Sigmoid colon (tissue), 7 donors: Measurements from ENCODE around the gene WNT16. TPM values are rescaled to one million over a fixed set of nuclear protein-coding genes. Genes with fewer than 3 reads are reported as not detected.

Source experiments
- DNase-seq: peaks from one replicate; pipeline ENCODE4 v3.0.0-alpha.2; 2019
- H3K27ac ChIP-seq, 4 donors: fragments of 200-600 bp; sonication (generic); one replicate each; pipeline ENCODE4 v1.5.1; 2016 to 2019; ENCODE audit warnings: mild to moderate bottlenecking in 1 of 4
- H3K27me3 ChIP-seq, 3 donors: fragments of 200-600 bp; sonication (generic); one replicate each; pipeline ENCODE4 v1.5.1; 2019; ENCODE audit warnings: mild to moderate bottlenecking in 1 of 3
- H3K36me3 ChIP-seq, 4 donors: fragments of 200-600 bp; sonication (generic); one replicate each; pipeline ENCODE4 v1.5.1; 2016 to 2019
- H3K4me1 ChIP-seq, 4 donors: fragments of 200-600 bp; sonication (generic); one replicate each; pipeline ENCODE4 v1.5.1; 2017 to 2019
- H3K4me3 ChIP-seq, 4 donors: fragments of 200-600 bp; sonication (generic); one replicate each; pipeline ENCODE4 v1.5.1; 2017 to 2019; ENCODE audit warnings: mild to moderate bottlenecking in 2 of 4, moderate library complexity in 1 of 4
- H3K9me3 ChIP-seq, 4 donors: fragments of 200-600 bp in 3 of 4; sonication (generic) in 3 of 4; one replicate each; pipeline versions ENCODE4 v1.5.1 to v1.6.1; 2013 to 2019
- EP300 ChIP-seq, 4 donors: sonication (generic); formaldehyde crosslinking; IDR thresholded peaks; one replicate each; pipeline ENCODE4 v1.6.1; 2017; ENCODE audit warnings: antibody characterized with exemption in 4 of 4
- POLR2A ChIP-seq, 2 donors: fragments of 450-650 bp; IDR thresholded peaks; one replicate each; pipeline ENCODE4 v1.6.1; 2016; ENCODE audit warnings: antibody characterized with exemption in 2 of 2, mild to moderate bottlenecking in 2 of 2, moderate library complexity in 2 of 2
- POLR2AphosphoS5 ChIP-seq, 4 donors: sonication (generic); formaldehyde crosslinking; IDR thresholded peaks; one replicate each; pipeline ENCODE4 v1.6.1; 2017; ENCODE audit warnings: antibody characterized with exemption in 4 of 4
- WGBS, 2 donors: extraction: QIAGEN DNeasy Blood & Tissue Kit; methylation state at CpG; one replicate each; pipeline ENCODE4 v1.1.7; 2013; 5-methylcytosine and 5-hydroxymethylcytosine counted together
- intact Hi-C: fragments of 100-400 bp; cut with DNase I; formaldehyde crosslinking; loops from one replicate; pipeline ENCODE4 v1.15.1; 2023
- polyA plus RNA-seq, 3 donors: library from polyadenylated mRNA; stranded (reverse); fragments of 200-250 nt; gene quantifications; one replicate each; pipeline ENCODE4 v1.2.3, GENCODE V29; 2013
- total RNA-seq, 4 donors: library from RNA; depleted of rRNA; stranded (reverse); fragments of >200 nt; gene quantifications; one replicate each; pipeline ENCODE4 v1.1.0, GENCODE V29; 2016
- TF ChIP-seq, protein P1 (sequence below), 4 experiments: fragments of 450-650 bp in 3 of 4; fragments of 200-600 bp in 1 of 4; IDR thresholded peaks; one replicate each; pipeline ENCODE4 v1.5.1; 2016 to 2019; ENCODE audit warnings: antibody characterized with exemption in 4 of 4, mild to moderate bottlenecking in 3 of 4, moderate library complexity in 2 of 4
- donor health status: healthy with polysubstance abuse.
- donor health status: Bipolar disorder and iron deficiency.
- donor health status: healthy.

The WNT16 gene
- total and polyA plus RNA-seq, 7 donors: 0.38 to 1.4 (median 0.58) TPM; not detected in 1

DNA sequence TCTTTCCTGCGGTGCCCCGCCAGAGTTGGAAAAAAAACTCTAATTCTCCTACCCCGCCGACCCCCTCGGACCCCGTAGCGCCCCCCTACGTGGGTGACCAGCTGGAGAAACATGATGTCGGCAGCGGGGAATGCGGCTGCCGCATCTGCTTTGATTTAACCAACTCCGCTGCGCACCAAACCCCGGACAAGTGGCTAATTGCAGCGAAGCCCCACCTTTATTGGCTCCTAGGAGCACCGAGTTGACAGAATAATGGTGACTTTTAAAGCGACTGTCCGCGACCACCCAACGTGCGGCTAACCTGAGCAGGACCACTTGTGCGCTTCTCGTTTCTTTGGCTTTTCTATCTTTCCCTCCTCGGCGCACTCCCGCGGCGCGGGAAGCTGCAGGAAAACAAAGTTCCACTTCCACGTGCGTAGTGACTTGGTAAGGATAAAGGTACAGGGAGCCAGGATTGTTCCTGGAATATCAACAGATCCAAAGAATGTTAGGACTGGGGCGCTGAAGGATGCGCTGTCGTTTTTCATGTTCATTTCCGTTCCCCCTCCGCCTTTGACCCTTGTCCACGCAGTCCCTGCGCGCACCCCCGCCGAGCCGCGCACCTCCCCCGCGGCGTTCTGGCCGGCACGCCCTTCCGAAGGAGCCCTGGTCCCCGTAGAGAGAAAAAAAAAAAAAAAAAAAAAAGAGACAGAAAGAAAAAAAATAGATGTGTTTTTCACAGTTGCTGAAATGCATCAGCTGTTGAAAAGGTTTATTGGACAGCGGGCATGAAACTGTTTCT lies 1.4 kb downstream of the WNT16 start:
- Histone ChIP-seq H3K9me3 (no peaks in the 10 kb centered on the region), H3K27me3 (peaks cover 15 to 78% (median 37%) of the 10 kb centered on the region in 3 donors), H3K36me3 (no peaks in the 10 kb centered on the region), H3K4me1 (peaks cover 0 to 23% (median 19%) of the 10 kb centered on the region in 4 donors), H3K4me3 (peak overlapping the region; percentile 4 to 44 (median 36)), H3K27ac (no peak overlapping the region)
- TF ChIP-seq EP300 (IDR thresholded peaks at IDR 0.05) (no peak), POLR2A (IDR thresholded peaks at IDR 0.05) (no peak), POLR2AphosphoS5 (IDR thresholded peaks at IDR 0.05) (no peak)
- TF ChIP-seq, protein P1, sequence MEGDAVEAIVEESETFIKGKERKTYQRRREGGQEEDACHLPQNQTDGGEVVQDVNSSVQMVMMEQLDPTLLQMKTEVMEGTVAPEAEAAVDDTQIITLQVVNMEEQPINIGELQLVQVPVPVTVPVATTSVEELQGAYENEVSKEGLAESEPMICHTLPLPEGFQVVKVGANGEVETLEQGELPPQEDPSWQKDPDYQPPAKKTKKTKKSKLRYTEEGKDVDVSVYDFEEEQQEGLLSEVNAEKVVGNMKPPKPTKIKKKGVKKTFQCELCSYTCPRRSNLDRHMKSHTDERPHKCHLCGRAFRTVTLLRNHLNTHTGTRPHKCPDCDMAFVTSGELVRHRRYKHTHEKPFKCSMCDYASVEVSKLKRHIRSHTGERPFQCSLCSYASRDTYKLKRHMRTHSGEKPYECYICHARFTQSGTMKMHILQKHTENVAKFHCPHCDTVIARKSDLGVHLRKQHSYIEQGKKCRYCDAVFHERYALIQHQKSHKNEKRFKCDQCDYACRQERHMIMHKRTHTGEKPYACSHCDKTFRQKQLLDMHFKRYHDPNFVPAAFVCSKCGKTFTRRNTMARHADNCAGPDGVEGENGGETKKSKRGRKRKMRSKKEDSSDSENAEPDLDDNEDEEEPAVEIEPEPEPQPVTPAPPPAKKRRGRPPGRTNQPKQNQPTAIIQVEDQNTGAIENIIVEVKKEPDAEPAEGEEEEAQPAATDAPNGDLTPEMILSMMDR (IDR thresholded peaks at IDR 0.05): no peak
- DNase-seq: no peak
- intact Hi-C loops: no loop called here
- 1 to 2% methylated on average over 52 of the region's 52 CpGs for WGBS, 2 donors

DNA sequence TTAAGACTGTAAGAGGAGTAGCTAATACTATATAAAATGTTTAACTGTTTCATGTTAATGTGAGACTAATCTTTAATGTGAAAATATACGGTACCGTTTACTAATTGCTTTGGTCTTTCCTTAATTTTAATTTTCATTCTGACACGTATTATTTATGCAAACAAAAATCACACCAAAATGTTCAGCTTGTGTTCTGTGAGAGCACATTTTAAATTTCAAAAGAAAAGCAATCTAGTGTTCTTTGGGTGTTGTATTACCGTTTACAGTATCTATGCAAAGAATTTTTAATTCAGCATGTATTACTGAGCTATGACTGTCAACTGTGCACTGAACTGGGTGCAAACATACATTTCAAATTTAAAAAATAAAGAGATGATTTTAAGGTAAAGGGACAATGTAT lies 2.2 kb downstream of the WNT16 start:
- Histone ChIP-seq H3K36me3 (no peaks in the 10 kb centered on the region), H3K9me3 (no peaks in the 10 kb centered on the region), H3K27me3 (peaks cover 15 to 78% (median 37%) of the 10 kb centered on the region in 3 donors), H3K4me3 (peak overlapping the region in 1 of 4 donors; percentile 37), H3K27ac (no peak overlapping the region), H3K4me1 (peaks cover 0 to 23% (median 19%) of the 10 kb centered on the region in 4 donors)
- DNase-seq: no peak
- WGBS, 2 donors: 71 to 78% methylated on average over 4 of the region's 4 CpGs
- TF ChIP-seq POLR2A (IDR thresholded peaks at IDR 0.05) (no peak), EP300 (IDR thresholded peaks at IDR 0.05) (no peak)
- TF ChIP-seq, protein P1 (IDR thresholded peaks at IDR 0.05): no peak
- intact Hi-C loops: no loop called here

DNA sequence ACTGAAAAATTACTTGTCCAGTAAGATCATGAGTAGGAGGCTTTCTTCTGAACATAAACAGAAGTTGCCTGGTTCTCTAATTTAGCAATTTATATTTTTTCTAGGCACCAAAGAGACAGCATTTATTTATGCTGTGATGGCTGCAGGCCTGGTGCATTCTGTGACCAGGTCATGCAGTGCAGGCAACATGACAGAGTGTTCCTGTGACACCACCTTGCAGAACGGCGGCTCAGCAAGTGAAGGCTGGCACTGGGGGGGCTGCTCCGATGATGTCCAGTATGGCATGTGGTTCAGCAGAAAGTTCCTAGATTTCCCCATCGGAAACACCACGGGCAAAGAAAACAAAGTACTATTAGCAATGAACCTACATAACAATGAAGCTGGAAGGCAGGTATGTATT lies 2.8 kb downstream of the WNT16 start:
- TF ChIP-seq POLR2A (IDR thresholded peaks at IDR 0.05): no peak
- TF ChIP-seq POLR2AphosphoS5 (IDR thresholded peaks at IDR 0.05): no peak
- TF ChIP-seq EP300 (IDR thresholded peaks at IDR 0.05): no peak
- TF ChIP-seq, protein P1 (IDR thresholded peaks at IDR 0.05): no peak
- Histone ChIP-seq H3K27ac (no peak overlapping the region), H3K4me3 (no peak overlapping the region), H3K27me3 (peaks cover 15 to 78% (median 37%) of the 10 kb centered on the region in 3 donors), H3K4me1 (peaks cover 0 to 23% (median 19%) of the 10 kb centered on the region in 4 donors), H3K36me3 (no peaks in the 10 kb centered on the region), H3K9me3 (no peaks in the 10 kb centered on the region)
- intact Hi-C loops: no loop called here
- DNase-seq: no peak
- WGBS, 2 donors: 72 to 87% methylated on average over 5 of the region's 5 CpGs

DNA sequence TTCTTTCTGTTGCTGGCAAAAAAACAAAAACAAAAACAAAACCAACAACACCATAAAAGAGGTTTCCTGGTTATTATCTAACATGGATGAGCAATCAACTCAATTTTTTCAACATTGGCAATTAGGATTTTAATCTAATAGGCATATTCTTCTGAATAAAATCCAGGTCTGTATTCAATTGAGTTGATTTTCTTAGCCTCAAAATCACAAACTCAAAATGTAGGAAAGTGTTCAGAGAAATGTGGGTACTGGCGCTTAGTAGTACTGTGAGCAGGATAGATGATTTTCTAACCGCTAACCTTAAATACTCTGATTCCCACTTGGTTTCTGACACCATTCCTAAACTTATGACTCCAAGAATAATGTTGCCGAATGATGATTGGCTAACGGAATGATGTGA lies 5.6 kb downstream of the WNT16 start:
- Histone ChIP-seq H3K36me3 (no peaks in the 10 kb centered on the region), H3K4me3 (no peak overlapping the region), H3K27ac (no peak overlapping the region), H3K4me1 (peaks cover 0 to 16% (median 12%) of the 10 kb centered on the region in 4 donors), H3K9me3 (no peaks in the 10 kb centered on the region), H3K27me3 (peaks cover 11 to 57% (median 23%) of the 10 kb centered on the region in 3 donors)
- DNase-seq: no peak
- no peak for TF ChIP-seq EP300 (IDR thresholded peaks at IDR 0.05)
- TF ChIP-seq POLR2A (IDR thresholded peaks at IDR 0.05): no peak
- no peak for TF ChIP-seq POLR2AphosphoS5 (IDR thresholded peaks at IDR 0.05)
- TF ChIP-seq, protein P1 (IDR thresholded peaks at IDR 0.05): no peak
- 96 to 97% methylated on average over 4 of the region's 4 CpGs for WGBS, 2 donors
- intact Hi-C loops: no loop called here
